GM12801 (cell line): ENCODE measurements around the gene AXL.

Source experiments
- CTCF ChIP-seq: IDR thresholded peaks from one replicate; pipeline ENCODE4 v1.5.1; 2011; ENCODE audit warnings: control low read depth; ENCODE audit not compliant: insufficient read length; ENCODE audit errors: extremely low read depth

AXL gene

GRCh38 chr19:41218249-41218614 is 791 bp upstream of the AXL start:
- TF ChIP-seq CTCF, result no peak

- no peak for TF ChIP-seq CTCF
Measured at GRCh38 chr19:41219924-41220567, 1.0 kb downstream of the AXL start.

GRCh38 chr19:41220811-41221210 is 1.8 kb downstream of the AXL start:
- TF ChIP-seq CTCF, result no peak

GRCh38 chr19:41221514-41222205 is 2.6 kb downstream of the AXL start:
- no peak for TF ChIP-seq CTCF

- no peak for TF ChIP-seq CTCF
Measured at GRCh38 chr19:41222240-41222639, 3.2 kb downstream of the AXL start.

GRCh38 chr19:41223431-41224234 is 4.6 kb downstream of the AXL start:
- no peak for TF ChIP-seq CTCF

- no peak for TF ChIP-seq CTCF
Measured at GRCh38 chr19:41224632-41225031, 5.6 kb downstream of the AXL start.
